GM12878 (cell line): ENCODE data around the gene CLCA2. TPM values are rescaled to one million over a fixed set of nuclear protein-coding genes. Genes with fewer than 3 reads are reported as not detected.
A peak's percentile ranks its signal among the peaks of the same experiment; 100 is the strongest.

Experiments used
- CBX3 ChIP-seq: fragments of 200-600 bp; sonication (generic); IDR thresholded peaks from 2 replicates; pipeline ENCODE4 v1.6.1; 2016; ENCODE audit warnings: low read depth, borderline replicate concordance
- MEF2A ChIP-seq: IDR thresholded peaks from 2 replicates; pipeline ENCODE4 v1.6.1; 2011; ENCODE audit warnings: low read depth, mild to moderate bottlenecking, low read length, moderate library complexity; ENCODE audit not compliant: insufficient read depth
- MEF2B ChIP-seq: fragments of 450-650 bp; IDR thresholded peaks from 2 replicates; pipeline ENCODE4 v1.6.1; 2018; ENCODE audit warnings: mild to moderate bottlenecking, moderate library complexity; ENCODE audit not compliant: partially characterized antibody, poor library complexity, severe bottlenecking
- MTA2 ChIP-seq: fragments of 450-650 bp; IDR thresholded peaks from 2 replicates; pipeline ENCODE4 v1.6.1; 2016; ENCODE audit warnings: low read depth, mild to moderate bottlenecking, moderate library complexity
- SMAD1 ChIP-seq: fragments of 450-650 bp; IDR thresholded peaks from 2 replicates; pipeline ENCODE4 v1.6.1; 2018; ENCODE audit warnings: mild to moderate bottlenecking, low read depth; ENCODE audit not compliant: partially characterized antibody
- SMC3 ChIP-seq: IDR thresholded peaks from 2 replicates; pipeline ENCODE4 v1.6.1; 2011; ENCODE audit warnings: low read length, improper control_type of control experiment, borderline replicate concordance
- SREBF2 ChIP-seq: IDR thresholded peaks from 2 replicates; pipeline ENCODE4 v1.6.1; 2012; ENCODE audit warnings: mild to moderate bottlenecking, low read length
- STAT1 ChIP-seq: fragments of 450-650 bp; conservative IDR thresholded peaks from 2 replicates; pipeline ENCODE4 v1.6.1; 2014; ENCODE audit warnings: antibody characterized with exemption, mild to moderate bottlenecking
- USF1 ChIP-seq: IDR thresholded peaks from 2 replicates; pipeline ENCODE4 v1.6.1; 2011; ENCODE audit warnings: borderline replicate concordance, low read depth, mild to moderate bottlenecking, moderate library complexity, mixed read lengths, low read length; ENCODE audit not compliant: insufficient read depth; ENCODE audit errors: extremely low read length
- ZNF274 ChIP-seq: IDR thresholded peaks from one replicate; pipeline ENCODE4 v1.8.0; 2011; ENCODE audit not compliant: insufficient read length, insufficient read depth
- ZZZ3 ChIP-seq: IDR thresholded peaks from 2 replicates; pipeline ENCODE4 v1.6.1; 2011; ENCODE audit warnings: low read depth; ENCODE audit not compliant: control insufficient read depth, insufficient read length
- polyA plus RNA-seq, 11 experiments: library from polyadenylated mRNA; depleted of rRNA in 4 of 11; unstranded in 6 of 11; stranded (reverse) in 5 of 11; fragments of >200 nt; fragmentation: Nextera tagmentation in 4 of 11; fragmentation: Illumina TruSeq in 1 of 11; extraction: Ambion mirVana in 4 of 11; extraction: Trizol in 1 of 11; gene quantifications; 1 replicate in 1 of 11; 2 replicates in 10 of 11; pipeline versions ENCODE4 v1.2.1 to v1.2.3, GENCODE V29; 2011 to 2016; ENCODE audit warnings: inconsistent platforms in 2 of 11, missing spikeins in 2 of 11, low read depth in 1 of 11
- total RNA-seq, 4 experiments: library from RNA; depleted of rRNA in 3 of 4; stranded (reverse); fragments of >200 nt in 3 of 4; fragmentation: Illumina TruSeq in 1 of 4; extraction: Trizol in 1 of 4; gene quantifications; 2 replicates each; pipeline versions ENCODE4 v1.2.1 to v1.2.3, GENCODE V29; 2013 to 2021
- TF ChIP-seq, protein P1 (sequence below): fragments of 450-650 bp; IDR thresholded peaks from 2 replicates; pipeline ENCODE4 v1.6.1; 2016; ENCODE audit warnings: mild to moderate bottlenecking, moderate library complexity, borderline replicate concordance

The CLCA2 gene
- total and polyA plus RNA-seq, 10 of the 15 experiments (the other 5 are each of a cell fraction or from before 2014, with no cell fraction given), result 0.01 to 0.20 (median 0.08) TPM; not detected in 6

DNA sequence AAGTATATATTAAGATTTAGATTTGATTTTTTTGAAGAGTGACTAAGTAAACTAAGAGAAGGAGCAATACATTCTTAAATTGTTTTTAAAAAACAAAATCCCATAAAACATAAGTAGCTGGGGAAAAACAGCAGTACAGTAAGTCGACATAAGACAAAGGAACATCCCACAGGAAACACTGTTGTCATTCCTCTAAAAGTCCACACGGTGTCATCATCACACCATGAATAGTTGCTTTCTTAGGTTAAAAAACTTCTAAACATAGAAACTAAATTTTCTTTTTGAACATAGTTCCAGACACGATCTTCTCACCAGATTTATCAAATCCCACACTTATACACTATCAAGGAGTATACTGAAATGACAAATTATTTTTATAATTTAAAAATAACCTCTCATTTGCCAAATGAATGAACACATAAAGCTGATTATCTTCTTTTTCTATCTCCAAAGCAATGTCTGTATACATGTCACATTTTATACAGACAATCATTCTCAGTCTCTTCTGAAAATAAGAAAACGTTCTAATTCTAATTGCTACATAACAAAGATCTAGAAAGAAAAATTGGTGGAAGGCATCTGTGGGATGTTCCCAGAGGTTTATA lies 43.6 kb upstream of the CLCA2 start (continued):
- TF ChIP-seq CBX3 (no peak), ZZZ3 (no peak), SMC3 (peak; percentile 77; the same call in 1 of the 2 replicates), USF1 (no peak), SMAD1 (no peak), STAT1 (no peak), MTA2 (no peak), SREBF2 (no peak), MEF2B (no peak), ZNF274 (no peak), MEF2A (0 out of 2 replicates have a peak, but pooled peaks have one; percentile 10)
- TF ChIP-seq, protein P1, sequence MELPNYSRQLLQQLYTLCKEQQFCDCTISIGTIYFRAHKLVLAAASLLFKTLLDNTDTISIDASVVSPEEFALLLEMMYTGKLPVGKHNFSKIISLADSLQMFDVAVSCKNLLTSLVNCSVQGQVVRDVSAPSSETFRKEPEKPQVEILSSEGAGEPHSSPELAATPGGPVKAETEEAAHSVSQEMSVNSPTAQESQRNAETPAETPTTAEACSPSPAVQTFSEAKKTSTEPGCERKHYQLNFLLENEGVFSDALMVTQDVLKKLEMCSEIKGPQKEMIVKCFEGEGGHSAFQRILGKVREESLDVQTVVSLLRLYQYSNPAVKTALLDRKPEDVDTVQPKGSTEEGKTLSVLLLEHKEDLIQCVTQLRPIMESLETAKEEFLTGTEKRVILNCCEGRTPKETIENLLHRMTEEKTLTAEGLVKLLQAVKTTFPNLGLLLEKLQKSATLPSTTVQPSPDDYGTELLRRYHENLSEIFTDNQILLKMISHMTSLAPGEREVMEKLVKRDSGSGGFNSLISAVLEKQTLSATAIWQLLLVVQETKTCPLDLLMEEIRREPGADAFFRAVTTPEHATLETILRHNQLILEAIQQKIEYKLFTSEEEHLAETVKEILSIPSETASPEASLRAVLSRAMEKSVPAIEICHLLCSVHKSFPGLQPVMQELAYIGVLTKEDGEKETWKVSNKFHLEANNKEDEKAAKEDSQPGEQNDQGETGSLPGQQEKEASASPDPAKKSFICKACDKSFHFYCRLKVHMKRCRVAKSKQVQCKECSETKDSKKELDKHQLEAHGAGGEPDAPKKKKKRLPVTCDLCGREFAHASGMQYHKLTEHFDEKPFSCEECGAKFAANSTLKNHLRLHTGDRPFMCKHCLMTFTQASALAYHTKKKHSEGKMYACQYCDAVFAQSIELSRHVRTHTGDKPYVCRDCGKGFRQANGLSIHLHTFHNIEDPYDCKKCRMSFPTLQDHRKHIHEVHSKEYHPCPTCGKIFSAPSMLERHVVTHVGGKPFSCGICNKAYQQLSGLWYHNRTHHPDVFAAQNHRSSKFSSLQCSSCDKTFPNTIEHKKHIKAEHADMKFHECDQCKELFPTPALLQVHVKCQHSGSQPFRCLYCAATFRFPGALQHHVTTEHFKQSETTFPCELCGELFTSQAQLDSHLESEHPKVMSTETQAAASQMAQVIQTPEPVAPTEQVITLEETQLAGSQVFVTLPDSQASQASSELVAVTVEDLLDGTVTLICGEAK, result no peak
- TF ChIP-seq, all 136 proteins: peak for 5
